GM12864 (cell line): ENCODE data around the gene KIAA1755.

Experiments used
- DNase-seq: peaks from one replicate; pipeline ENCODE4 v3.0.0-alpha.2; 2011; ENCODE audit warnings: low read depth
- H3K4me3 ChIP-seq: 2 replicates; pipeline ENCODE4 v1.5.1; 2011; ENCODE audit warnings: mild to moderate bottlenecking, low read depth, low read length, control low read depth
- CTCF ChIP-seq: IDR thresholded peaks from 2 replicates; pipeline ENCODE4 v1.5.1; 2011; ENCODE audit warnings: low read depth, mild to moderate bottlenecking, moderate library complexity, low read length, control low read depth, inconsistent platforms; ENCODE audit errors: missing control alignments

Gene KIAA1755

GRCh38 chr20:38213607-38213940, 47.0 kb downstream of the KIAA1755 start:
- no peak overlapping the region for H3K4me3 ChIP-seq
- no peak for TF ChIP-seq CTCF
- no peak for DNase-seq

GRCh38 chr20:38212806-38213606, 47.5 kb downstream of the KIAA1755 start:
- DNase-seq = no peak
- H3K4me3 ChIP-seq = no peak overlapping the region
- no peak for TF ChIP-seq CTCF

GRCh38 chr20:38211200-38212097, 49.1 kb downstream of the KIAA1755 start:
- no peak for TF ChIP-seq CTCF
- H3K4me3 ChIP-seq = no peak overlapping the region
- no peak for DNase-seq

GRCh38 chr20:38210741-38211140, 49.8 kb downstream of the KIAA1755 start:
- H3K4me3 ChIP-seq = no peak overlapping the region
- TF ChIP-seq CTCF = no peak
- DNase-seq = no peak

- no peak for TF ChIP-seq CTCF
- no peak for DNase-seq
- H3K4me3 ChIP-seq = no peak overlapping the region
These were observed 50.7 kb downstream of the KIAA1755 start for GRCh38 chr20:38209736-38210405.

- H3K4me3 ChIP-seq = no peak overlapping the region
- DNase-seq = no peak
- no peak for TF ChIP-seq CTCF
These were observed 51.4 kb downstream of the KIAA1755 start for GRCh38 chr20:38209054-38209675.
